Mammary epithelial cell (primary cell): ENCODE data around the gene UBE2D2.

Source experiments
- CTCF ChIP-seq, 2 donors: IDR thresholded peaks in 1 of 2; conservative IDR thresholded peaks in 1 of 2; 2 replicates each; pipeline ENCODE4 v1.5.1; 2011 to 2012; ENCODE audit warnings: inconsistent platforms in 2 of 2, low read length in 2 of 2, mild to moderate bottlenecking in 2 of 2, control low read depth in 1 of 2, low read depth in 1 of 2; ENCODE audit not compliant: insufficient read depth in 1 of 2; ENCODE audit errors: extremely low read depth in 1 of 2
- EZH2 ChIP-seq: IDR thresholded peaks from 2 replicates; pipeline ENCODE4 v1.6.1; 2012; ENCODE audit warnings: low read length, inconsistent platforms, borderline replicate concordance

DNA sequence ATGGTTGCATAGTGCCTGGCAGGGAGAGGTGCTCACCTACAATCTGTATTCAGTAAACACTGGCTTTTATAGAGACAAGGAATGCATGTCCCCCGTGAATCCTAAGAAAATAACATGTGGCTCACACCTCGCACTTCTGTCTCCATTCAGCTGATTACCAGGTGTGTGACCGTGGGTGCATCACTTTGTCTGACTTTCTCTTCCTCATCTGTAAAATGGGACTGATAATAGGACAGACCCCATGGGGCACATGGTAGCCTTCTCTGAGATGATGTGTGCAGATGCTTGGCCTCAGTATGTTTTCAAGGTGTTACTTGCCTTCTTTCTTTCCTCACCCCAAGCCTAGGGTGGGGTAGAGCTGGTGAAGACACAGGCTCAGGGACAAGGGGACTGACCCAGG is 93.3 kb downstream of the UBE2D2 start:
- no peak for TF ChIP-seq CTCF (conservative IDR thresholded peaks at IDR 0.05 in 1 of 2, IDR thresholded peaks at IDR 0.05 in 1 of 2; ENCODE audit: extremely low read depth in 1 of 2, insufficient read depth in 1 of 2, low read depth in 1 of 2, low read length in 2 of 2)
- TF ChIP-seq EZH2 = no peak
